Transverse colon (tissue), 4 donors: Measurements from ENCODE around the gene CASP2.

Experiments
- CTCF ChIP-seq, 5 experiments: fragments of 200-600 bp in 3 of 5; fragments of 450-650 bp in 2 of 5; sonication (generic) in 3 of 5; IDR thresholded peaks; 1 replicate in 2 of 5; 2 replicates in 3 of 5; pipeline ENCODE4 v1.5.1; 2016 to 2017; ENCODE audit warnings: antibody characterized with exemption in 5 of 5, inconsistent platforms in 3 of 5, mild to moderate bottlenecking in 2 of 5, moderate library complexity in 1 of 5
- EP300 ChIP-seq: sonication (generic); formaldehyde crosslinking; IDR thresholded peaks from one replicate; pipeline ENCODE4 v1.6.1; 2017; ENCODE audit warnings: antibody characterized with exemption, low read depth
- POLR2A ChIP-seq: fragments of 450-650 bp; IDR thresholded peaks from one replicate; pipeline ENCODE4 v1.6.1; 2016; ENCODE audit warnings: antibody characterized with exemption, mild to moderate bottlenecking, moderate library complexity
- POLR2AphosphoS5 ChIP-seq, 3 donors: sonication (generic); formaldehyde crosslinking; IDR thresholded peaks; one replicate each; pipeline ENCODE4 v1.6.1; 2016; ENCODE audit warnings: antibody characterized with exemption in 3 of 3

- TF ChIP-seq CTCF (IDR thresholded peaks at IDR 0.05) (no peak), POLR2A (no peak), POLR2AphosphoS5 (IDR thresholded peaks at IDR 0.05) (no peak), EP300 (no peak)
Observed at GRCh38 chr7:143334244-143334643, 46.1 kb downstream of the CASP2 start.
